ENCODE measurements around the gene CBX6.

CBX6 gene

GRCh38 chr22:38873469-38874411 lies 1.7 kb upstream of the CBX6 start:
- peak in 1 of 3 donors; percentile 20 for DNase-seq
- peaks cover 5 to 34% (median 23%) of the 10 kb centered on the region in 4 experiments for H3K4me1 ChIP-seq (ENCODE audit: control extremely low read depth in 1 of 4, control insufficient read depth in 4 of 4, insufficient read depth in 4 of 4, low read length in 3 of 4)
- no peaks in the 10 kb centered on the region for H3K9me3 ChIP-seq (ENCODE audit: control extremely low read depth in 1 of 5, control insufficient read depth in 4 of 5, insufficient read depth in 2 of 5, low read depth in 1 of 5, low read length in 4 of 5)
- peaks cover 0 to 4% (median 0%) of the 10 kb centered on the region in 5 experiments for H3K27me3 ChIP-seq (replicated peaks in 2 of 5; ENCODE audit: control insufficient read depth in 4 of 5, insufficient read depth in 5 of 5, low read length in 4 of 5)
- 88% methylated on average over 6 of the region's 9 CpGs for WGBS (ENCODE audit: insufficient coverage)
- ChIA-PET CTCF (interaction anchor here (0.7 kb wide), 1 partner anchor 104 kb away, joined by 3 read pairs; no protein-coding TSS in a partner anchor), POLR2A (no interaction called here)
- H3K27ac ChIP-seq (ENCODE audit: insufficient read depth in 1 of 2, low read depth in 1 of 2, low read length in 2 of 2, poor library complexity in 1 of 2, severe bottlenecking in 2 of 2), result no peak overlapping the region
- H3K36me3 ChIP-seq (ENCODE audit: control insufficient read depth in 4 of 4, insufficient read depth in 4 of 4, low read length in 3 of 4), result peaks cover 0 to 9% (median 3%) of the 10 kb centered on the region in 4 experiments
- H3K4me3 ChIP-seq (ENCODE audit: control insufficient read depth in 1 of 7, extremely low read depth in 1 of 7, insufficient read depth in 4 of 7, low read depth in 2 of 7, low read length in 6 of 7), result peak overlapping the region in 4 of 7 experiments; percentile 6 to 87 (median 84)

- Histone ChIP-seq H3K4me1 (ENCODE audit: control extremely low read depth in 1 of 4, control insufficient read depth in 4 of 4, insufficient read depth in 4 of 4, low read length in 3 of 4) (peaks cover 5 to 37% (median 25%) of the 10 kb centered on the region in 4 experiments), H3K27me3 (replicated peaks in 2 of 5; ENCODE audit: control insufficient read depth in 4 of 5, insufficient read depth in 5 of 5, low read length in 4 of 5) (peaks cover 0 to 4% (median 0%) of the 10 kb centered on the region in 5 experiments), H3K9me3 (ENCODE audit: control extremely low read depth in 1 of 5, control insufficient read depth in 4 of 5, insufficient read depth in 2 of 5, low read depth in 1 of 5, low read length in 4 of 5) (no peaks in the 10 kb centered on the region), H3K27ac (ENCODE audit: insufficient read depth in 1 of 2, low read depth in 1 of 2, low read length in 2 of 2, poor library complexity in 1 of 2, severe bottlenecking in 2 of 2) (peak overlapping the region; percentile 72 to 82), H3K4me3 (ENCODE audit: control insufficient read depth in 1 of 7, extremely low read depth in 1 of 7, insufficient read depth in 4 of 7, low read depth in 2 of 7, low read length in 6 of 7) (peak overlapping the region; percentile 64 to 87 (median 84)), H3K36me3 (ENCODE audit: control insufficient read depth in 4 of 4, insufficient read depth in 4 of 4, low read length in 3 of 4) (peaks cover 0 to 15% (median 5%) of the 10 kb centered on the region in 4 experiments)
- peak in 2 of 3 donors; percentile 19 to 35 for DNase-seq
- POLR2A ChIA-PET, result no interaction called here
- CTCF ChIA-PET, result no interaction called here
- WGBS (ENCODE audit: insufficient coverage), result 0% methylated on average over 22 of the region's 37 CpGs
Measured at GRCh38 chr22:38872831-38873248, 824 bp upstream of the CBX6 start.

GRCh38 chr22:38871360-38872171 lies 450 bp downstream of the CBX6 start:
- H3K27me3 ChIP-seq (replicated peaks in 2 of 5; ENCODE audit: control insufficient read depth in 4 of 5, insufficient read depth in 5 of 5, low read length in 4 of 5), result peaks cover 0 to 4% (median 0%) of the 10 kb centered on the region in 5 experiments
- H3K4me3 ChIP-seq (ENCODE audit: control insufficient read depth in 1 of 7, extremely low read depth in 1 of 7, insufficient read depth in 4 of 7, low read depth in 2 of 7, low read length in 6 of 7), result peak overlapping the region; percentile 64 to 85 (median 81)
- DNase-seq, result peak in 2 of 3 donors; percentile 19 to 45
- WGBS (ENCODE audit: insufficient coverage), result under 1% methylated on average over 50 of the region's 77 CpGs
- ChIA-PET CTCF (interaction anchor here (0.6 to 5.6 kb wide), 11 partner anchors 9 to 260 kb away, joined by 3 to 51 read pairs (median 7); partner anchors contain the start of genes APOBEC3B and NPTXR), POLR2A (no interaction called here)
- peak overlapping the region in 1 of 2 experiments; percentile 54 for H3K27ac ChIP-seq (ENCODE audit: insufficient read depth in 1 of 2, low read depth in 1 of 2, low read length in 2 of 2, poor library complexity in 1 of 2, severe bottlenecking in 2 of 2)
- peaks cover 5 to 37% (median 25%) of the 10 kb centered on the region in 4 experiments for H3K4me1 ChIP-seq (ENCODE audit: control extremely low read depth in 1 of 4, control insufficient read depth in 4 of 4, insufficient read depth in 4 of 4, low read length in 3 of 4)
- H3K36me3 ChIP-seq (ENCODE audit: control insufficient read depth in 4 of 4, insufficient read depth in 4 of 4, low read length in 3 of 4), result peaks cover 0 to 22% (median 14%) of the 10 kb centered on the region in 4 experiments
- H3K9me3 ChIP-seq (ENCODE audit: control extremely low read depth in 1 of 5, control insufficient read depth in 4 of 5, insufficient read depth in 2 of 5, low read depth in 1 of 5, low read length in 4 of 5), result no peaks in the 10 kb centered on the region

- no CpG with 5 or more reads among the region's 2 CpGs for WGBS (ENCODE audit: insufficient coverage)
- Histone ChIP-seq H3K4me1 (ENCODE audit: control extremely low read depth in 1 of 4, control insufficient read depth in 4 of 4, insufficient read depth in 4 of 4, low read length in 3 of 4) (peaks cover 5 to 37% (median 25%) of the 10 kb centered on the region in 4 experiments), H3K27ac (ENCODE audit: insufficient read depth in 1 of 2, low read depth in 1 of 2, low read length in 2 of 2, poor library complexity in 1 of 2, severe bottlenecking in 2 of 2) (peak overlapping the region in 1 of 2 experiments; percentile 54), H3K36me3 (ENCODE audit: control insufficient read depth in 4 of 4, insufficient read depth in 4 of 4, low read length in 3 of 4) (peaks cover 0 to 26% (median 16%) of the 10 kb centered on the region in 4 experiments), H3K9me3 (ENCODE audit: control extremely low read depth in 1 of 5, control insufficient read depth in 4 of 5, insufficient read depth in 2 of 5, low read depth in 1 of 5, low read length in 4 of 5) (no peaks in the 10 kb centered on the region), H3K27me3 (replicated peaks in 2 of 5; ENCODE audit: control insufficient read depth in 4 of 5, insufficient read depth in 5 of 5, low read length in 4 of 5) (peaks cover 0 to 4% (median 0%) of the 10 kb centered on the region in 5 experiments), H3K4me3 (ENCODE audit: control insufficient read depth in 1 of 7, extremely low read depth in 1 of 7, insufficient read depth in 4 of 7, low read depth in 2 of 7, low read length in 6 of 7) (peak overlapping the region; percentile 64 to 85 (median 81))
- POLR2A ChIA-PET, result no interaction called here
- DNase-seq, result peak in 1 of 3 donors; percentile 8
- CTCF ChIA-PET, result interaction anchor here (0.6 to 5.6 kb wide), 23 partner anchors 9 to 261 kb away, joined by 3 to 51 read pairs (median 5); partner anchors contain the start of genes APOBEC3B and NPTXR
Measured at GRCh38 chr22:38870791-38871359, 1.1 kb downstream of the CBX6 start.

GRCh38 chr22:38870312-38870741 lies 1.7 kb downstream of the CBX6 start:
- H3K4me1 ChIP-seq (ENCODE audit: control extremely low read depth in 1 of 4, control insufficient read depth in 4 of 4, insufficient read depth in 4 of 4, low read length in 3 of 4), result peaks cover 5 to 37% (median 25%) of the 10 kb centered on the region in 4 experiments
- POLR2A ChIA-PET, result interaction anchor here (0.6 to 0.8 kb wide), 2 partner anchors 133 to 445 kb away, joined by 3 to 7 read pairs; no protein-coding TSS in a partner anchor
- H3K27ac ChIP-seq (ENCODE audit: insufficient read depth in 1 of 2, low read depth in 1 of 2, low read length in 2 of 2, poor library complexity in 1 of 2, severe bottlenecking in 2 of 2), result no peak overlapping the region
- peaks cover 0 to 31% (median 19%) of the 10 kb centered on the region in 4 experiments for H3K36me3 ChIP-seq (ENCODE audit: control insufficient read depth in 4 of 4, insufficient read depth in 4 of 4, low read length in 3 of 4)
- no peaks in the 10 kb centered on the region for H3K9me3 ChIP-seq (ENCODE audit: control extremely low read depth in 1 of 5, control insufficient read depth in 4 of 5, insufficient read depth in 2 of 5, low read depth in 1 of 5, low read length in 4 of 5)
- peak; percentile 83 to 88 (median 85) for DNase-seq
- peak overlapping the region in 6 of 7 experiments; percentile 44 to 85 (median 82) for H3K4me3 ChIP-seq (ENCODE audit: control insufficient read depth in 1 of 7, extremely low read depth in 1 of 7, insufficient read depth in 4 of 7, low read depth in 2 of 7, low read length in 6 of 7)
- peaks cover 0 to 4% (median 0%) of the 10 kb centered on the region in 5 experiments for H3K27me3 ChIP-seq (replicated peaks in 2 of 5; ENCODE audit: control insufficient read depth in 4 of 5, insufficient read depth in 5 of 5, low read length in 4 of 5)
- CTCF ChIA-PET, result interaction anchor here (0.6 to 5.6 kb wide), 32 partner anchors 10 to 974 kb away, joined by 3 to 51 read pairs (median 4); partner anchors contain the start of genes APOBEC3B and NPTXR
- 6% methylated on average over 9 of the region's 12 CpGs for WGBS (ENCODE audit: insufficient coverage)

- POLR2A ChIA-PET, result interaction anchor here (0.6 to 0.8 kb wide), 2 partner anchors 134 to 446 kb away, joined by 3 to 7 read pairs; no protein-coding TSS in a partner anchor
- H3K36me3 ChIP-seq (ENCODE audit: control insufficient read depth in 4 of 4, insufficient read depth in 4 of 4, low read length in 3 of 4), result peaks cover 0 to 38% (median 22%) of the 10 kb centered on the region in 4 experiments
- WGBS (ENCODE audit: insufficient coverage), result 97% methylated on average over 3 of the region's 3 CpGs
- H3K9me3 ChIP-seq (ENCODE audit: control extremely low read depth in 1 of 5, control insufficient read depth in 4 of 5, insufficient read depth in 2 of 5, low read depth in 1 of 5, low read length in 4 of 5), result no peaks in the 10 kb centered on the region
- no peak for DNase-seq
- no peak overlapping the region for H3K4me3 ChIP-seq (ENCODE audit: control insufficient read depth in 1 of 7, extremely low read depth in 1 of 7, insufficient read depth in 4 of 7, low read depth in 2 of 7, low read length in 6 of 7)
- CTCF ChIA-PET, result interaction anchor here (0.6 to 5.6 kb wide), 33 partner anchors 9 to 975 kb away, joined by 3 to 51 read pairs (median 4); partner anchors contain the start of genes APOBEC3B and NPTXR
- peaks cover 0 to 4% (median 0%) of the 10 kb centered on the region in 5 experiments for H3K27me3 ChIP-seq (replicated peaks in 2 of 5; ENCODE audit: control insufficient read depth in 4 of 5, insufficient read depth in 5 of 5, low read length in 4 of 5)
- no peak overlapping the region for H3K27ac ChIP-seq (ENCODE audit: insufficient read depth in 1 of 2, low read depth in 1 of 2, low read length in 2 of 2, poor library complexity in 1 of 2, severe bottlenecking in 2 of 2)
- H3K4me1 ChIP-seq (ENCODE audit: control extremely low read depth in 1 of 4, control insufficient read depth in 4 of 4, insufficient read depth in 4 of 4, low read length in 3 of 4), result peaks cover 5 to 37% (median 25%) of the 10 kb centered on the region in 4 experiments
Measured at GRCh38 chr22:38869663-38870062, 2.4 kb downstream of the CBX6 start.

All from common myeloid progenitor, CD34-positive (primary cell).